ENCODE data around the gene SNAP47. TPM values are rescaled to one million over a fixed set of nuclear protein-coding genes. Genes with fewer than 3 reads are reported as not detected.

The SNAP47 gene
- total and polyA plus RNA-seq, 2 of the 4 experiments (the other 2 are of a cell fraction): 39.4 to 72.9 TPM

DNA sequence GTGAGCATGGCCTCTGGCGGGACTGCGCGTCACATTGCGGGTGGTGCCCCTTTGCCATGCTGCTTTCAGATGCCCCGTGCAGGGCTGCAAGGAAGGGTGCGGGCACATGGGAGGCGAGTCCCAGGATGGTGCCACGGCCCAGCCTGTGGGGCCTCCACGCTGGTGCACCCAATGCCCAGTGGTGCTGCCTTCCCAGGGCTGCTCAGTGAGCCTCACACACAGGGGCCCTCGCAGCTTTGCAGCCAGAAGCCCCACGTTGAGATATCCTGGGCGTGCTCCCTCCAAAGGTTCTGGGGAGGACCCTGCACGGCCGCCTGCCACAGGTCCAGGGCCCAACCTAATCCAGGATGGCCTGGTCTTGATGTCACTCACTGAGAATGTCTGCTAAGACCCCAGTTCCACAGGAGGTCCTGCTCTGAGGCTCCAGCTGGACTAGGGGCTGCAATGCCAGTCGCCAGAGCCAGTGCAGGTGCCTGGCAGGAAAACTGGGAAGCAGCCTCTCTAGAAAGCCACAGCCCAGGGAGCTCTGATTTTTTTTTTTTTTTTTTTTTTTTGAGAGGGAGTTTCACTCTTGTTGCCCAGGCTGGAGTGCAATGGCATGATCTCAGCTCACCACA lies 46.2 kb downstream of the SNAP47 start (continued):
- TF ChIP-seq CHD1 (IDR thresholded peaks at IDR 0.05; ENCODE audit: low read depth, low read length): no peak
- TF ChIP-seq MXI1 (IDR thresholded peaks at IDR 0.05; ENCODE audit: borderline replicate concordance, low read depth, low read length): no peak
- TF ChIP-seq MAFK (IDR thresholded peaks at IDR 0.05; ENCODE audit: low read depth, low read length): no peak
- TF ChIP-seq FOS (IDR thresholded peaks at IDR 0.05; ENCODE audit: low read depth, low read length): no peak
- no peak for TF ChIP-seq RCOR1 (IDR thresholded peaks at IDR 0.05; ENCODE audit: insufficient replicate concordance, low read length)

- ChIA-PET POLR2A (ENCODE audit: unreplicated experiment) (no interaction called here), CTCF (no interaction called here)
- dilution Hi-C loops (cut with HindIII; ENCODE audit: low sequenced_read_pairs, unreplicated experiment): no loop called here
- Histone ChIP-seq H2BK120ac (ENCODE audit: low read depth, low read length) (no peak overlapping the region), H2BK5ac (ENCODE audit: low read depth, low read length, poor library complexity, severe bottlenecking) (no peak overlapping the region), H4K91ac (ENCODE audit: insufficient read depth, low read depth, low read length) (no peak overlapping the region), H2BK15ac (ENCODE audit: low read depth, low read length) (no peak overlapping the region), H3K79me1 (ENCODE audit: low read depth in 1 of 2, low read length in 2 of 2) (peaks cover 0 to 3% of the 10 kb centered on the region in 2 experiments; a peak in 1 of 4 replicates), H4K5ac (ENCODE audit: low read depth, low read length) (no peak overlapping the region), H3K4ac (ENCODE audit: low read depth, low read length) (no peak overlapping the region), H3K9me3 (ENCODE audit: control insufficient read depth, insufficient read depth, low read length) (no peaks in the 10 kb centered on the region), H3K4me3 (ENCODE audit: insufficient read depth, low read depth, low read length) (no peak overlapping the region), H3K9ac (ENCODE audit: low read depth, low read length) (no peak overlapping the region), H2AFZ (replicated peaks; ENCODE audit: low read length, poor library complexity) (no peak overlapping the region), H3K4me2 (ENCODE audit: low read depth, low read length) (no peak overlapping the region), H2BK20ac (ENCODE audit: low read depth, low read length) (no peak overlapping the region), H3K23ac (ENCODE audit: low read depth, low read length) (no peak overlapping the region), H3K18ac (ENCODE audit: low read depth, low read length) (no peak overlapping the region), H3K56ac (ENCODE audit: extremely low read depth, insufficient read depth, low read length) (no peak overlapping the region), H4K8ac (ENCODE audit: low read depth in 2 of 2, low read length in 2 of 2) (no peak overlapping the region), H3K27ac (ENCODE audit: insufficient read depth, low read length) (no peak overlapping the region), H2AK5ac (ENCODE audit: low read depth, low read length) (no peak overlapping the region), H3K14ac (replicated peaks; ENCODE audit: low read depth, low read length) (no peak overlapping the region), H4K20me1 (ENCODE audit: insufficient read depth, low read length) (no peaks in the 10 kb centered on the region), H3K27me3 (ENCODE audit: control insufficient read depth, insufficient read depth, low read length) (no peaks in the 10 kb centered on the region), H2AK9ac (replicated peaks; ENCODE audit: low read depth, low read length, poor library complexity) (no peak overlapping the region), H3K9me1 (ENCODE audit: insufficient read depth, low read length) (peaks cover 15% of the 10 kb centered on the region), H3K36me3 (ENCODE audit: control insufficient read depth, insufficient read depth, low read length) (peaks cover 11% of the 10 kb centered on the region), H3K4me1 (ENCODE audit: control insufficient read depth, insufficient read depth, low read length) (peaks cover 8% of the 10 kb centered on the region)
- no CpG with 5 or more reads among the region's 4 CpGs for WGBS, 2 experiments (ENCODE audit: extremely low coverage in 2 of 2, insufficient read length in 1 of 2)
- in situ Hi-C loops (cut with MboI; ENCODE audit: low sequenced_read_pairs): no loop called here
- no peak for TF ChIP-seq ELK1 (IDR thresholded peaks at IDR 0.05; ENCODE audit: borderline replicate concordance, low read depth, low read length)
- no peak for TF ChIP-seq FOS (IDR thresholded peaks at IDR 0.05; ENCODE audit: low read depth, low read length)
- TF ChIP-seq CHD1 (IDR thresholded peaks at IDR 0.05; ENCODE audit: low read depth, low read length): no peak
- no peak for TF ChIP-seq MAFK (IDR thresholded peaks at IDR 0.05; ENCODE audit: low read depth, low read length)
- no peak for TF ChIP-seq RAD21 (IDR thresholded peaks at IDR 0.05; ENCODE audit: low read length)
- no peak for TF ChIP-seq NFE2L2 (IDR thresholded peaks at IDR 0.05; ENCODE audit: low read depth, low read length)
- no peak for TF ChIP-seq MXI1 (IDR thresholded peaks at IDR 0.05; ENCODE audit: borderline replicate concordance, low read depth, low read length)
- TF ChIP-seq RFX5 (IDR thresholded peaks at IDR 0.05; ENCODE audit: low read depth, low read length): no peak
- TF ChIP-seq, protein P1, sequence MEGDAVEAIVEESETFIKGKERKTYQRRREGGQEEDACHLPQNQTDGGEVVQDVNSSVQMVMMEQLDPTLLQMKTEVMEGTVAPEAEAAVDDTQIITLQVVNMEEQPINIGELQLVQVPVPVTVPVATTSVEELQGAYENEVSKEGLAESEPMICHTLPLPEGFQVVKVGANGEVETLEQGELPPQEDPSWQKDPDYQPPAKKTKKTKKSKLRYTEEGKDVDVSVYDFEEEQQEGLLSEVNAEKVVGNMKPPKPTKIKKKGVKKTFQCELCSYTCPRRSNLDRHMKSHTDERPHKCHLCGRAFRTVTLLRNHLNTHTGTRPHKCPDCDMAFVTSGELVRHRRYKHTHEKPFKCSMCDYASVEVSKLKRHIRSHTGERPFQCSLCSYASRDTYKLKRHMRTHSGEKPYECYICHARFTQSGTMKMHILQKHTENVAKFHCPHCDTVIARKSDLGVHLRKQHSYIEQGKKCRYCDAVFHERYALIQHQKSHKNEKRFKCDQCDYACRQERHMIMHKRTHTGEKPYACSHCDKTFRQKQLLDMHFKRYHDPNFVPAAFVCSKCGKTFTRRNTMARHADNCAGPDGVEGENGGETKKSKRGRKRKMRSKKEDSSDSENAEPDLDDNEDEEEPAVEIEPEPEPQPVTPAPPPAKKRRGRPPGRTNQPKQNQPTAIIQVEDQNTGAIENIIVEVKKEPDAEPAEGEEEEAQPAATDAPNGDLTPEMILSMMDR (conservative IDR thresholded peaks at IDR 0.05; ENCODE audit: low read depth, low read length): no peak
- TF ChIP-seq RCOR1 (IDR thresholded peaks at IDR 0.05; ENCODE audit: insufficient replicate concordance, low read length): no peak
- TF ChIP-seq CEBPB (IDR thresholded peaks at IDR 0.05; ENCODE audit: low read depth, low read length): no peak
- no peak for TF ChIP-seq MAZ (IDR thresholded peaks at IDR 0.05; ENCODE audit: borderline replicate concordance, low read depth, low read length)
- no peak for TF ChIP-seq BHLHE40 (IDR thresholded peaks at IDR 0.05; ENCODE audit: low read depth, low read length)
- no peak for ATAC-seq (ENCODE audit: low read depth)
- no TSS peak for BruUV-seq (replicated peaks)
- intact Hi-C loops (cut with micrococcal nuclease): no loop called here
- no peak for DNase-seq
Observed at GRCh38 chr1:227782226-227782625, 47.0 kb downstream of the SNAP47 start.

All from IMR-90 (cell line).